Fibroblast of gingiva (primary cell): Measurements from ENCODE around the gene GFAP.

Source experiments
- DNase-seq: peaks from one replicate; pipeline ENCODE4 v3.0.0-alpha.2; 2011; ENCODE audit warnings: low read depth

Gene GFAP

DNA sequence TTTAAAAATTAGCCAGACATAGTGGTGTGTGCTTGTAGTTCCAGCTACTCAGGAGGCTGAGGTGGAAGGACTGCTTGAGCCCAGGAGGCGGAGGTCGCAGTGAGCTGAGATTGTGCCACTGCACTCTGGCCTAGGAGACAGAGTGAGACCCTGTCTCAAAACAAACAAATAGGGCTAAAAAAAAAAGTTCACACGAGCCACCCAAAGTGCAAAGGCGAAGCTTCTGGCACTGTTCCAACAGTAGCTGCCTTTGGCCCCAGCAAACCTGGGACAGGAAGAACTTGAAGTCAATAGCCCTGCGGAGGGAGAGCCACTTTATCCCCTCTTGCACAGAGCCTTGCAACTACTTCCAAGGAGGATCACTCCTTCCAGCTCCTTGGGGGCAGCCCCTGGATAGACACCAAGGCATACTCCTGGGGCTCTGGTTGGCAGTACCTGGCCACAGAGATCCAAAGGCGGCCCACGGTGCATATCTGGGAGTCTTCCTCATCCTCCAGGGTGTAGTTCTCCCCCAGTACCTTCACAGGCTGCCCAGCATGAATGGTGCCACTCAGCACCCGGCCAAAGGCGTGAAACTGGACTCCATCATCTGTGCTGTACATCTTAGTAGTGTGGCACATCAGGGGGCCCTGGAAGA, 52.9 kb downstream of the GFAP start:
- DNase-seq, result no peak

DNA sequence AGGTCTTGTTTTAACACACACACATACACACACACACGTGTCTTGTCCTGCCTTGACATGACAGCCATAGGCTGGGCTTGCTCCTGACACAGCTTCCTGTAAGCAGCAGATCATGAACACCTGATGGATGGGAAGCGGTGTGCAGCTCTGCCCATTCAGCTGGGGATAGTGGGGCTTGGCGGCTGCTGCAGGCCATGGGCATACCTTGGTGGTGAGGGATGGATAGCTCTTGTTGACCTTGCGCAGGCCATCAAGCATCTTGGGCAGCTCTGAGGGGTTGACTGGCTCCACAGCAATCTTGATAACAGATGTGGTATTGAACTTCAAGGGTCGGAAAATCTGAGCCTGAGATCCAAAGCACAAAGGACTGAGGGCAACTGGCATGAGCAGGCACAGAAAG, 55.6 kb downstream of the GFAP start:
- no peak for DNase-seq

DNA sequence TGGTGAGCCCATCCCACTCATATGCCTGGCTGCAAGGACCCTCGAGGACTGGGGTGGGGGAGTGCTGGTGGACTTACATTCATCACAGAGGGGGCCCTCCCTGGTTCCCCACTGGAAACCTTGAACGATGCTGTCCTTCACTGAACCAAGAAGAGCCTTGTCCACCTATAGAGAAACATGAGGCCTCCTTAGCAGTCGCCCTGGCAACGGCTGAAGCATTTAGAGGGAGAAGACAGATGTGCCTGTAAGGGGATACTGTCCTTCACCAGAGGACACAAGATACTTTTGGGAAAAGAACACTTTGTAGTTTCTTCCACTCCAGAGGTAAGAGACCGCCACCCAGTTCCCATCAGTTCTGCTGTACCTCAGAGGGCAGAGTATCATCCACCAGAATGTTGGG, 61.1 kb downstream of the GFAP start:
- no peak for DNase-seq
